HG02970 (cell line): ENCODE results near the gene KLHL22.

Source experiments
- ATAC-seq: cut with Tn5 transposase; IDR thresholded peaks from one replicate; pipeline ENCODE4 v1.9.1; 2021; ENCODE audit warnings: mild to moderate bottlenecking, moderate library complexity, moderate number of reproducible peaks; ENCODE audit not compliant: unreplicated experiment, low FRiP score

KLHL22 gene

DNA sequence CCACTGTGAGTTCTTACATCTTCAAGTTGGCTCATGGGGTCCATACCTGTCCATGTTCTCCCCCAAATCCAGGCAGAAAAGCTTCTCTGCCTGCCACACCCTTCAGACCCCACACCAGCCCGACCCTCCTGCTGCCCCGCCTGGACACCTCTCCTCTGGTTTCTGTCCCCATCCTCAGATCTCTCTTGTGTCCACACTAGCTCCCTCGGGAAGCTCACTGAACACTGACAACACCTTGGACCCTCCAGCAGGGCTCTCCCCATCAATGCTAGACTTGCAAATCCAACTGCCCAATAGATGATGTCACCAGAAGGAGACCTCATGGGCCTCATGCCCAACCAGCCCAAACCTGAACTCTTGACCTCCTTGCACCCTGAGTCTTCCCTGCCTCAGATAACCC lies 60.8 kb downstream of the KLHL22 start:
- no peak for ATAC-seq

DNA sequence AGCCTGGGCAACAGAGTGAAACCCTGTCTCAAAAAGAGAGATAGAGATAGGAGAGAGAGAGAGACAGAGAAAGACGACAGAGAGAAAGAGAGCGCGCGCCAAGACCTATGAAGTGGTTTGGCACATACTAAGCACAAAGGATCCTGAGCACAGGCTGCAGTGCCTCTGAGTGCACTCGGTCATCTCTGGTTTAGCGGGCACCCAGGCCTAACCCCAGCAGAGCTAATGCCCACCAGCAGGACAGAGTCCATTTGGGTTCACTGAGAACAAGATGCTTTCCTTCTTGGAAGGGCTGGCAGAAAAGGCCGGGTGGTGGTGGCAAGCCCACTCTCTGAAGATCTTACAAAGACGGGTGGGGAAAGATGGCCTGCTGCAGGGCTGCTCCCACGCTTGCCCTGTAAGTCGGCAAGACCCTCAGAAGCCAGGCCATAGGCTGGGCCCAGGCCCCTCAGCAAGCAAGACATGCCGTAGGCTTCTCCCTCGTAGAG lies 61.3 kb downstream of the KLHL22 start:
- ATAC-seq, result no peak

DNA sequence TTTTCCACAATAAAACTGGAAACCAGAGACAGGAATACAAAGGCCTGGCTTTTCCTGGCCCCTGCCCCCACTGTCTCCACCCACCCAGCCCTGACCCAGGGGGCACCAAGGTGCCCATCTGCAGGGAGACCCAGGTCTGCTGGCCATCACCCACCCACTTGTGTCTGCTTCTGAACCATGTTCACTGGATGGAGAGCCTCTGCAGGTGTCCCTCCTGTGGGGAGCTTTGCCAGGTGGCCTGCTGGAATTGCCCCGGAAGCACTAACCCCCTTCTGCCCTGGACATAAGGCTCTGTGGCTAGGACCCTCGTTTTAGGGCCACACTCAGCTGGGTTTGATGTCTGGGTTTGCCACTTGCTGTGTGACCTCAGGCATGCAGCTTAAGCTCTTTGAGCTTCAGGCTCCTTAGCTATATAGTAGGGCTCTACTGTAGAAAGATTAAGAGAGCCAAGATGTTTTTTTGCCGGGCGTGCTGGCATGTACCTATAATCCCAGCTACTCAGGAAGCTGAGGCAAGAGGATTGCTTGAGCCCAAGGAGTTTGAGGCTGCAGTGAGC lies 61.8 kb downstream of the KLHL22 start:
- ATAC-seq, result no peak

DNA sequence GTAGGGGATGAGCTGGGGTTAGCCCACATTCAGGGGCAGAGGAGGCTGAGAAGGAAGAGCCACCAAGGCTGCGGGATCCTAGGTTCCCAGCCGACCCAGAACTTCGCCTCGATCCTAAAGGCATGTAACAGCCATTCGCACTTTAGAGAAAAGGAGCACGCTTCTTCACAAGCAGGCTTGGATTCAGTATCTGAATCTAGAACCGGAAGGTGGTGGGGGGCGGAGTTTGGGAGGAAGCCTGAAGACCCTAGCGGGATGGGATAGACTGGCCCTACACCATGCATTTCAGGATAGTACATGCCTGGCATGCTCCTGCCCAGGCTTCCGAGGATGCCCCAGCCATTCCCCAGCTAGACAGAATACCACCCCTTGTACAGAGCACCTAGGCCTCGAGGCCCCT lies 62.4 kb downstream of the KLHL22 start:
- ATAC-seq, result no peak

DNA sequence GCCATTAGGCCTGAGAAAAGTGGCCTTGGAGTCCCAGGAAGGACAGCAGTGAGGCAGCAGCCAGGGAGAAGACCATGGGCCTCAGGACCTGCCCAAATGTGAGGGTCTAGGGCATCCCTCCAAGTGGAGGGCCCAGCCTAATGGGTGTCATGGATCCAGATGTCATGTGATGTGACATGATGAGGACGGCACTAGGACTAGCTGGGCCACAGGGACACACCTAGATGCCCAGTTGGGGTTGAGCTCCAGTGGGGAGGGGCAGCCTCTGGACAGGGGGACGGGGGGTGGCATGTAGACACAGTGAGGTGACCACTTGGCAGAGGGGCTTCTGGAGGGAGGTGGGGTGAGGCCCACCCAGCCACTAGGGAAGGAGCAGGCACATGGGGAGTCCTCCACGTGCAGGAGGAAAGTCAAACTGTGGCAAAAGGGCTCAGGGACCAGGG lies 63.3 kb downstream of the KLHL22 start:
- ATAC-seq, result no peak

DNA sequence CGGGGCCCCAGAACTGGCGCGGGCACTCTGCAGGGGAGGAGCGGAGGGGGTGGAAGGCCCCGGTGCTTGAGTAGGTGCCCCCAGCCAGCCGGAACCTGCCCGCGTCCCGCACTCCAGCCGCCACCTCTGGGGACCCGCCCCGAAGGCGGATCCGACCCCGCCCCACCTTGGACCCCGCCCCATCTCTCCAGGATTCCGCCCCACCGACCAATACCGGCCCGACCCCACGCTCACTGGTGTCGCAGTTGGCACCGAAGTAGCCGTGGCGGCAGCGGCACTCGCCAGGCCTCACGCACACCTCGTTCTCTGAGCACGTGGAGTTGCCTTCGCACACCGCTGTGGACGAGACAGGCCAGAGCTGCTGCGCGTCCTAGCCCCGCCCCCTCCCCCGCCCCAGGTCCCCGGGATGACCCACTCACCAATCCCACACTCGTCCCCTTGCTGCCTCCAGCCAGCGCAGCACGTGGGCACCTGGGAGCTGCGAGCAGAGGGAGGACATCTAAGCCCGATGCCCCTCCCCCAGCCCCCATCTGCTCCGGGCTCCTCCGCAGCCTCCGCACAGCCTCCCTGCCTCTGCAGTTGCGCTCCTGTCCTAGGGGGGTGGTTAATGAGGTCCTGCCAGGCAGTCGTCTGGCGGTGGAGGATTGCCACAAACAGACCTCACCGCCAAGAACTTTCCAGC lies 63.9 kb downstream of the KLHL22 start:
- ATAC-seq, result no peak

DNA sequence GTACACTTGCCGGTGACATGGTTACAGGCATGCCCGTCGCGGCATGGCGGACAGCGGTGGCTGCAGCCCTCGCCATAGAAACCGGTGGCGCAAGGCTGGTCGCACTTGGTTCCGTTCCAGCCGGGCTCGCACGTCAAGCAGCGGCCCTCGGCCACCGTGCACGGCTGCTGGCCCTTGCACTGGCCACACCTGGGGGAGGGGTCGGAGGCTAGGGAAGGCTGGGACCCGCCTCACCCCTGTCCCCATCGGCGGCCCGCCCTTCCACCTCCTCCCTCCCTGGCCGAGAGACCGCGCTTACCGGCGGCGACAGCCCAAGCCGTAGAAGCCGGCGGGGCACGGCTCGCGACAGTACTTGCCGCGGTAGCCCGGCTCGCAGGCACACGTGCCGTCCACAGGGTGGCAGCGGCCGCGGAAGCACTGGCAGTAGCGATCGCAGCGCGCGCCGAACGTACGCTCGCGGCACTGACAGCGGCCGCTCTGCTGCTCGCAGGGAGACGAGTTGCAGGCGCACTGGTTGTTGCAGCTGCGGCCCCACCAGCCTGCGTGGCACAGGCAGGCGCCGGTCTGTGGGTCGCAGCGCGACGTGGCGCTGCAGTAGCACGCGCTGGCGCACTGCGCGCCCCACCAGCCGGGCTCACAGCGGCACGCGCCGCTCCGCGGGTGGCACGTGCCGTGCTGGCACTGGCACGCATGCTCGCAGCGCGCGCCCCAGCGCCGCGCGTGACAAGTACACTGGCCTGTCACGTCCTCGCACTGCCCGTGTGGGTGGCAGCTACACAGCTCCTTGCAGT lies 64.7 kb downstream of the KLHL22 start:
- ATAC-seq, result no peak

DNA sequence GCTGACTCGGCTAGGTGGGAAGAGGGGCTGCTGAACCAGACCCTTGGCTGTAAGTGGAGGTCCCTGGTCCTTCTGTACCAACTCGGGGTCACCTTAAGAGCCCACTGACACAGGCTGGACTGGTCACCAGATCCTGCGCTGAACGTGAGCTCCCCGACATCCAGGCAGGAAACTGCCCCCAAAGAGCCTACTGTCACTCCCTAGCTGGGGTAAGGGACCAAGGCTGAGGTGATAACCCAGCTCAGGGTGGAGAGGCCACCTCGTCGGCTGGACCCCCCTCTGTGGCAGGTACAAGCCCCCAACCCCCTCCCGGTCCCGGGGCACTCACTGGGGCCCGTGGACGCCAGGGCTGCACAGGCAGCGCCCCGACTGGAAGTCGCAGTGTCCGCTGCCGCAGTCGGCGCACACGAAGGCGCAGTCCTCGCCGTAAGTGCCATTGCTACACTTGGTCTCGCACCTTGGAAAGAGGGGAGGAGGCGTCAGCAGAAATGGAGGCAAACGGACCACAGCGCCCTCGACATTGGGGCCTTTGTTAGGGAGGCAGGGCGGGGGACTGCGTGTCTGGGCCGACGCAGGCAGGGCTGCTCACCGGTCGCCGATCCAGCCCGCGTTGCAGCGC lies 65.4 kb downstream of the KLHL22 start:
- no peak for ATAC-seq

DNA sequence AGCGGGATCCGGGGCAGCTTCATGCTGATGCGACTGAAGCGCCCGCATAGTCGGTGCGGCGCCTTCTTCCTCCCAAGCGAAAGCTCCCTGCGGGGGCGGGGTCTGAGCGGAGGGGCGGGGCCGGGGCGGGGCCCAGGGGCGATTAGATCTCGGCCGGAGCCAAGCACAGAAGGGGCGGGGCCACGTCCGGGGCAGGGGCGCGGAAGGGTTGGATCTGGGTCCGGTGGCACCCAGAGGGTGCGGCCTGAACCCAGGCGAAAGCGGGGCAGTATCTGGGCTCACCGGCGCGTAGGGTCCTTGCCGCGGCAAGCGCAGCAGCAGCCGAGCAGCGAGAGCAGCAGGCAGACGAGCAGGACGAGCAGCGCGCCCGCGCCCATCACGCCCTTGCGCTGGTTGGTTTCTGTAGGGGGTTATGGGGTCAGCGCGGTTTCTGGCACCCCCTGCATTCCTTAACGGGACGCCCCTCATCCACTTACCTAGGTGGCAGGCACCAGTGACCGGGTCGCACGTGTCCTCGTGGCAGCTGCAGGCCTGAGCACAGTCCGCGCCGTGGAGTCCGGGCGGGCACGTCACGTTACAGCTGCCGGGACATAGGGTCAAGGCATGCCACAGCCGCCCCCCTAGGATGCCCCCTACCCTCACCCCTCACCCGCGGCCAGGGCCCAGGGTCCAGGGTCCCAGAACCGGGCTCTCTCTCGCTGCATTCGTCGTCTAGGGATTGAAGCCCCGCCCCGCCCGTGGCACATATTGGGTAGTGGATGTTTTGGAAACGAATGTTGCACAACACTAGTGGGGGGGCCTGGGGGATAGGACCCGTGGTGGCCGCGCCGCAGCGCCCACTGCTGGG lies 66.1 kb downstream of the KLHL22 start:
- peak; percentile 54 for ATAC-seq

DNA sequence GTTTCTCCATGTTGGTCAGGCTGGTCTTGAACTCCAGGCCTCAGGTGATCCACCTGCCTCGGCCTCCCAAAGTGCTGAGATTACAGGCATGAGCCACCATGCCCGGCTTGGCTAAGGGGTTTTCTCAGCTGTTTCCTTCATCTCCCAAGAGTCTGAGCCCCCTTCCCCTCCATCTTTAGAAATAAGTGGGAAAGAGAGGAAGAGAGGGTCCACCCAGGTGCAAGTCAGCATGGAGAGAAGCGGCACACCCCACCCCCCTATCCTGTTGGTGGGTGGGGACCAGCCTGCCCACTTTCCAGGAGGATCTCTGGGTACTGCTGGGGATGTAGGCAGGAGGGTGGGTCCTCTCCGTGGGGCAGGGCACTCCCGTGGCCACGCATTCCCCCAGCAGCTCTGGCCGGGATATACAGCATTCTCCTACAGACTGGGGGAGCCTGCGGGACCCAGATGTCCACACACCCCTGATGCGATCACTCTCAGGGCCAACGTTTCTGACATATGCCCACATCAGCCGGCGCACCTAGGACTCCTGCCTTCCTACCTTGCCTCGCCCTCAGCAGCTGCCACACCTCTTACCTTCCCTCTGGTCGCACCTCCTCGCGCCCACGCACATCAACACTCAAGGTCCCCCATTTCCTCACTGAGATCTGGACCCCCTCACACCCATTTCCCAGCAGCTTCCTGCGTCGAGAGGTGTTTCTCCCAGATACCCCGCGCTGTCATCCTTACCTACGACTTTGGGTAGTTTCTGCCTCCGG lies 66.9 kb downstream of the KLHL22 start:
- ATAC-seq, result no peak

DNA sequence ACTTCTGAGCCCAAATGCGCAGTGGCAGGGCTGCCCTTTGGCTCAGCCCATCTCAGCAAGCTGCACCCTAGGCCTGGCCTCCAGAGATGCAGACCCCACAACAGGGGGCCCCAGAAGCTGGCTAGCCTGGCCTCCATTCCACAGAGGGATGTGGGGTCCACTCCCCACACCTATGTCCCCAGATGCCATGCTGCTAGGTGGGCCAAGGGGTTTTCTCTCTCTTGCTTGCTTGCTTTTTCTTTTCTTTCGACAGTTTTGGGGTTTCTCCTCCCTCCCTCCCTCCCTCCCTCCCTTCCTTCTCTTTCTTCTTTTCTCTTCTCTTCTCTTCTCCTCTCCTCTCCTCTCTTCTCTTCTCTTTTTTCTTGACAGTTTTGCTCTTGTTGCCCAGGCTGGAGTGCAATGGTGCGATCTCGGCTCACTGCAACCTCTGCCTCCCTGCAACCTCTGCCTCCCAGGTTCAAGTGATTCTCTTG lies 67.6 kb downstream of the KLHL22 start:
- no peak for ATAC-seq

DNA sequence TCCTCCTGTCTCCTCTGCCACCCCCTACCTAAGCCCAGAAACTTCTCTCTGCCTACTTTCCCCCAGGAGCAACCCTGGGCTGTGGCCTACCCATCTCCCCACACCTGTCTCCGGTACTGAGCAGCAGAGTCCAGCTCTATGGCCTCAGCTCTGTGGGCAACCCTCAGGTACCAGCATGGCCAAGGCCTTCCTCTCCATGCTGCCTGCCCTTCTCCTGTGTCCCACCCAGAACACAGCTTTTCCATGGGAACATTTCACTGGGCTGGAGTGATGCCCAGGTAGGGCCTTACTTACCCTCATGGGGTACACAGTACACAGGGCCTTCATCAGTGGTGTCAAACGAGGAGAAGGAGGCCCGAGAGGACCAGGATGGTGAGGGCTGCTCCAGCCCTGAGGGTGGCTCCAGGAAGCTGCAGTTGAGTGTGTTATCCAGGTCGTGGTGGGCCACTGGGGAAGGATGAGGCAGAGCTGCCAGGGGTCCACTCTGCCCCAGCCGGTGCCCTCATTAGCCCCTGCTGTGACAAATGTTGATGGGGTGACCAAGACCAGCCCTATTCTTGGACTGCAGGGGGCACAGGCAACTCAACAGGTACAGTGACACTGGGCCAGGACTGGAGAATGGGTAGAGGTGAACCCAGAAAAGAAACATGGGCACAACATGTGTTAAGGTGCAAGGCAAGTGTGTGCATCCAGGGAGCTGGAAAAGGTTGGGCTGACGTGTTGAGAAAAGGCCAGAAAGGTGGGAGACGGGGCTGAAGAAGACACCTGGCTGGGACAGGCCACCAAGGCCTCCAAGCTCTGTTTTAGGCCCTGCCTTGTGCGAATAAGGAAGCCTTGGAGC lies 68.3 kb downstream of the KLHL22 start:
- ATAC-seq, result no peak

DNA sequence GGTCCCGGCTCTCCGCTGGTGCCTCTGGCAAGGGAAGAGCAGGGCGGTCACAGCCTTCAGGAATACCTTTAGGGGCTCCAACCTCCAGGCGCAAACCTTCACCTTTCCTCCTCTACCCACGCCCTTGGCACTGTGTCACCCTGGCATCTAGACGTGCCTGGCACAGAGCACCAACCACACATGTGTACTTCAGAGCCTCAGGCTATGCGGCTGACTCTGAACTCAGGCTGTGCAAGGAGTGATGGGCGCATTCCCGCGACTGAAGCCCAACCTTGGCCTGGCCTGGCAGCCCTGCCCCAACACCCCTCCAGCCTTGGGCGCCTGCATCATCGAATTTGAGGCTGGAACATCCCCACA lies 69.4 kb downstream of the KLHL22 start:
- no peak for ATAC-seq

DNA sequence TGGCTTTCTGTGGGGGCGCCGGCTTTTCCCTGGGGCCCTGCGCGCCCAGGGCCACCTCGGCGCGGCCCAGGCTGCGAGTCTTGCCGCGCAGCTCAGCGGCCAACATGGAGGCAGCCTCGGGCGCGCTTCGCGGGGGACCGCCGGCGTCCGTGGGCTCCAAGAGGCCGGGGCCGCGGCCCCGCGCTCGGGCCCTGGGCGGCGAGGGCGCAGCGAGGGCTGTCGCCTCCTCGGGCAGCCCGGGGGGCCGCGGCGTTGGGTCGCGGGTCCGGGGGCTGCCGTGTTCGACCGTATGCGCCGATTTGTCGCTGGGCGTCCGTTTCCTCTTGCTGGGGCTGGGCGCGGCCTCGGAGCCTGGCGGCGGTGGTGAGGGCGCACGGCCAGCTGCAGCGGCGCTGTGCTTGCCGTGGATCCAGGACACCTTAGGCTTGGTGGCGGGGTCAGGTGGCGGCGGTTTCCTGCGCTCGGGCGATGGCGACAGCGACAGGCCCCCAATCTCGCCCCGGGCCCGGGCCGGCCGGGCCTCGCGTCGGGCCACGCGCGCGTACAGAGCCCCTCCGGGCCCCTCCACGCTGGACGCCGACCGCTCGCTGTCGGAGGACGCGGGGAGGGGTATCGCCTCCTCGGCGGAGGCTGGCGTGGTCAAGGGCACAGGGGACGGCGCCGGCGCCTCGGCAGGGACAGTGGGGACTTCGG lies 69.9 kb downstream of the KLHL22 start:
- no peak for ATAC-seq

DNA sequence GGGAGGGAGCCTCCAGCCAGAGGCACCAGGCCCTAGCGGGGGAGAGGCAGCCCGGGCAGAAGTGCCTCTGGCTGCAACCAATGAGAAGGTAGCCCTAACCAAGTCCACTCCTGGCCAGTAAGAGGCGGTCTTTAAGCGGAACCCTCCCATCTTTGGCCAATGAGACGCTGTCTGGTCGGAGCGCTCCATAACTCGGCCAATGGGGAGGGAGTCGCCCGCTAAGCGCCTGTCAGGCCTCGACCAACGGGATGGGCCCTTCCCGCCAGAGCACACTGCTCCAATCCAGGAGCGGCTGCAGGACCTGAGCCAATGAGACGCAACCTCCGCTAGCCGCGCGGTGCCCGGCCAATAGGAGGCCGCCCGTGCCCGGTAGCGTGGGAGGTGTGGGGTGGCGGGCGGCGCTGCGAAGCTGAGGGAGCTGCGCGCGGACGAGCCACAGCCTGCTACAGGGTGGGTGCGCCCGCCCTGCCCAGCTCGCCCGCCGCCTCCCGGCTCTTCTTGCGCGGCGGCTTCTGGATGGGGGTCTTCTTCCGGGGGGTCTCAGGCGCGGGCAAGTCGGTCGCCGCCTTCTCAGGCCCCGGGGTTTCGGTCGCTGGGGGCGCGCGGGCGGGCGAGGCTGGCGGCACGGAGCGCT lies 70.5 kb downstream of the KLHL22 start:
- no peak for ATAC-seq

DNA sequence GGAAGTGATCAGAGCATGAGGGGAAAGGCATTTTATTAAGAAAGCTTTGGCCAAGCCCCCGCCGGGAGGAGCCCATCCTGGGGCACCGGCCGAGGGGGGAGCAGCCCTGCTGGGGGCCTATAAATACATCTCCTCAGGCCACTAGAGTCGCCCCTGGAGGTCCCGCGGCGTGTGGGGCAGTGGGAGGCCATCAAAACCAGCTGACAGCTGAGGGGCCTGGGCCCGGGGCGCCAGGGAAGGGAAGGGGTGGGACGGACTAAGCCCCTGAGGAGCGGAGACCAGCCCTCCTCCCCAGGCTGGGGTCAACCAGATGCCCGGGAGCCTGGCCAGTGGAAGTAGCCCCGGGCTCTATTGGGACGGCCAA lies 71.0 kb downstream of the KLHL22 start:
- no peak for ATAC-seq

DNA sequence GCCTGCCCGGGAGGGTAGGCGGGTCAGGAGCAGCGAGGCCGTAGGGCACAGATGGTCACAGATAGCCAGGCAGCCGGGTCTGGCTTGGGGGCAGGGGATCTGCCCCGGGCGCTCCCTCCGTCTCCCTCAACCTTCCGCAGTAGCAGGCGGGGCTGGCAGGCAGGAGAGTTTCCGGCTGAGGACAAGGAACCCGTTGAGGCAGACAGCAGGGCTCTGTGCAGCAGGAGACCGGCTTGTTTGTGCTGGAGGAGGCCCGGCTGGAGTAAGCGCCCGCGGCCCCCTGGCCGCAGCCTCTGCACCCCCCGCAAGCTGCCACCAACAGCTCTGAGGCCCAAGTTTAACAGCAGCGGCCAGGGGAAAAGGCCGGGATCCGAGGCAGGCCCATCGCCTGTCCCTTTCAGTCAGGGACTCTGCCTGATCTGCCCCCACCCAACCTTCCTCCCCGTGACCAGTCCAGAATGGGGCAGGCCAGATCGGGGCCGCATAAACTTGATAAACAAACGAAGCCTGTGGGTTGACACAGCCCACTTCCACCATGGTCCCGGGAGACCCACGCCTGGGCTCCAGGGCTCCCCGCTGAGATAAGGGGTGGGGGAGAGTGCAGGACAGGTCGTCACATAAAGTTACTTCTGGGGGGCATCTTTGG lies 71.6 kb downstream of the KLHL22 start:
- no peak for ATAC-seq
